NCI-H510A treated with DMSO at 0.1 percent for 48 hours (cell line): ENCODE measurements around the gene REXO2.
A peak's percentile ranks its signal among the peaks of the same experiment; 100 is the strongest.

ENCODE experiments used
- DNase-seq: peaks from one replicate; lab custom pipeline; 2025; lab: John Stamatoyannopoulos, UW

REXO2 gene

DNA sequence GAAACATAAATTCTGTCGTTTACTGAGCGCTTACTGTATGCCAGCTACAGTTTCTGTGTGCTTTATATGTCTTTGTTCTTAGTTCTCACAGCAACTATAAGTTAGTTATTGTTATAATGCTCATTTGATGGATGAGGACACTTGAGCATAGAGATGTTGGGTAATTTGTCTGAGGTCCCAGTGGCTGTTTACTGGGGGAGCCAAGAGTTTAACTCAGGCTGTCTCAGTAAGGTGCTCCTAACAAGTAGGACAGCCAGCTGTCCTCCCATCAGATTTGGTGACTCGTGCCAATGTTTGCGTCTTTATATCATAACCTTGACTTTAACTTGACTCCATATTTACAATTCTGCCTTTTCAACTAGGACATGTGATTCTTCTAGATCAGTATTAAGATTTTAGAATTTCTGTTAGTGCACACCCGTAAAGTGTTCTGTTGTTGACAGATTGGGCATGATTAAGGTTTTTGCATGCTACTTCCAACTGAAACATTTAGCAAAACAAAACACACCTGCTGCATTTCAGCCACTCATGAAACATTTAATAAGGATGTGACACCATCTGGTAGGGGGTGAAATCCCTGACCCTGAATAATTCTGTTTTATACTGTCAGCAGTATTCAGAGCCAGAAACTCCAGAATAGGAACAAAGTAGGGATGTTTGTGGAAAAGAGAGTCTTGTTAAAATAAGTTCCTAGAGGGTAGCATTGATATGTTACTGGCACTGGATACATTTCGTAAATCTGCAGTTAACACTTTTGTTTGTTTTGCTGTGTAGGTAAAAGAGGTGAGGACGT is 1.9 kb downstream of the REXO2 start:
- DNase-seq = peak; percentile 43

DNA sequence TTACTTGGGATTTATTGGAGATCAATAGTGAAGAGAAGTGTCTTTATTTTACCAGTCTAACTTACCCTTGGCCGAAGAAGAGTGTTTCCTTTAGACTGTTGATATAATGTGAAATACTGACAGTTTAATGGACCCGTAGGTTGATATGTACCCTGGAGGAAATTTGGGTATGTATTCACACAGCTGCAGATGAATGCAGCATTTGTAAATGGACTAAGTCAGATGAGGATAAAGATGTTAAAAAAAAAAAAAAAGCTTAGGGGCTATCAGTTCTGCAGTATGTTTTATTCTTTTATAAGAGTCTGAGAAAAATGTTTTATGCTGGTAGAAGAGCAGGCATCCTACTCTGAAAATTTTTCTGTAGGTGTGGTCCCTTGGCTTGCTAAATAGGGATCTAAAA is 2.7 kb downstream of the REXO2 start:
- no peak for DNase-seq

DNA sequence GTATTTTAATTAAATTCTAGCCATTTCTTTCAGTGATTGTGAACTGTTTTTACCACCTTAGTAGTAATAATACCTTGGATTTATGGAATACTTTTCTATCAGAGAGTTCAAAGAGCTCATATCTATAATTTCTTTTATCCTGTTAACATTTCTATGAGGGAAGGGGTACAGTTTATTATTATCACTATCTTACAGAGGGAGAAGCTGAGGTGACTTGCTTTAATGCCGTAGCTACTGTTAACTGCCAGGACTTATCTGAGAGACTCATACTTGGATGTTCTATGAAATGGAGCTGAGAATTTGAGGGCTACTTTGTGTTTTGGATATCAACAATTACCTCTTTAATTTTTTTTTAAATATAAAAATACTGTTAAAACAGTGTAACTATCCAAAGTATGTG is 3.3 kb downstream of the REXO2 start:
- no peak for DNase-seq

DNA sequence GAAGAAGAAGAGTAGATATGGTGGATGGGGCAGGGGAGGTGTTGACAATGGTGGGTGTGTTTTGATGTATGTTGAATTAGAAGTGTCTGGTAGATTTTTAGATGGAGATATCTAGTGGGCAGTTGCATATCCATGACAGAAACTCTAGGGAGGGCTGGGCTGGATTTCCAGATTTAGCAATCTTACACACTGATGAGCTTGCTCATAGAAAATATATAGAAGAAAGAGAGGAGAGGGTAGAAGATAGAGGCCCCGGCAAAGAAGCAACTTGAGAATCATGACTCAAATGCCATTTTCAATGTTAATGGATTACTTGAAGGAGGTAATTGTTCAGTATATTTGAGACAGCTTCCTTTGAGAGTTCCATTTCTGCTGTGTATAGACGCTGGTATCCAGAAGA is 8.2 kb downstream of the REXO2 start:
- no peak for DNase-seq

DNA sequence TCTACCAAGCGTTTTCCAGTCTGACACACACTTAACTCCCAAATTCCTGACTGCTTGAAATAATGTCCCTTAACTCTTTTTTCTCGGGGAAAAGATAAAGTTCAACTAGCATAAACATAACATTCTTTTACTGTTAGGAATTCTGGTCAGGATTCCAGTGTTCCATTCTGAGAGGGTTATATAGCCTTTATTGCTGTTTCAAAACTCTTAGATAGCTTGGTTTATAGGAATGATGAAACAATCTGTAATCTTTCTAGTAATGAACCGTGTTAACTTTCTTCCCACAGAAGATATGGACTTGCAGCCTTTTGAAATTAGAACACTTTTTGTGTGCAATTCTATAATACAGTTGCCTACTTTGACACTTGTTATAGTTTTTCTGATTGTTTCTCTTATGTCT is 8.6 kb downstream of the REXO2 start:
- no peak for DNase-seq

DNA sequence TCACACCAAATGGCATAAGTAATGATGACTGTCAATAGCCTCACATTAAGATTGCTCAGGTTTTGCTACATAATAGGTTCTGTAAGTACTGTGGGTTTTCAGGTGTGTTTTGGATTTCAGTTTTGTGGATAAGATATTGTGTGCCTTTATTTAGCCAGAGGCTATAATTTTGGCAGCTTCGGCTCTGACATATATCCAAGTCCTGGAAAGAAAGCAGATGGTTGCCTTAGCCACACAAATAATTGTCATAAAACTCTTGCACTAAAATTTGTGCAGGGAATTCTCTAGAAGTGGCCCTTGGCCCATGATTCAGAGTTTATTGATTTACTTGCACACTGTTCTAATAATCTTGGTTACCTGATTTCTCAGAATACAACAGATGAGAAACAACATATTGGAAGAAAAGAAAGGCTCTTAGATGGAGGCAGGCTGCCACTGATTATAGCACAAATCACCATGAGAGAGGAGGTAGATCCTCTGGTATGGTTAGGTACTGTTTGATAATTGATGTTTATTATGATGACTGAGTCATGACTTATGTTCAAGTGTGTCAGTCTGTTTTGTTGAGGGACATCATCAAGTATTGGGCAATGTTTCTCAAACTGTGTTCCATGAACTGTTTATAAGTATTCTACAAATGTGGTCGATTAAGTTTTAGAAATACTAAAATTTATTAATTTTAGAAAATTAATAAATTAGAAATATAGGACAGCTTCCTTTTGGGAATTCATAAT is 9.6 kb downstream of the REXO2 start:
- DNase-seq = no peak

DNA sequence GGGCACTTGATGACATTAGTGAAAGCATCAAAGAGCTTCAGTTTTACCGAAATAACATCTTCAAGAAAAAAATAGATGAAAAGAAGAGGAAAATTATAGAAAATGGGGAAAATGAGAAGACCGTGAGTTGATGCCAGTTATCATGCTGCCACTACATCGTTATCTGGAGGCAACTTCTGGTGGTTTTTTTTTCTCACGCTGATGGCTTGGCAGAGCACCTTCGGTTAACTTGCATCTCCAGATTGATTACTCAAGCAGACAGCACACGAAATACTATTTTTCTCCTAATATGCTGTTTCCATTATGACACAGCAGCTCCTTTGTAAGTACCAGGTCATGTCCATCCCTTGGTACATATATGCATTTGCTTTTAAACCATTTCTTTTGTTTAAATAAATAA is 10.6 kb downstream of the REXO2 start:
- no peak for DNase-seq

DNA sequence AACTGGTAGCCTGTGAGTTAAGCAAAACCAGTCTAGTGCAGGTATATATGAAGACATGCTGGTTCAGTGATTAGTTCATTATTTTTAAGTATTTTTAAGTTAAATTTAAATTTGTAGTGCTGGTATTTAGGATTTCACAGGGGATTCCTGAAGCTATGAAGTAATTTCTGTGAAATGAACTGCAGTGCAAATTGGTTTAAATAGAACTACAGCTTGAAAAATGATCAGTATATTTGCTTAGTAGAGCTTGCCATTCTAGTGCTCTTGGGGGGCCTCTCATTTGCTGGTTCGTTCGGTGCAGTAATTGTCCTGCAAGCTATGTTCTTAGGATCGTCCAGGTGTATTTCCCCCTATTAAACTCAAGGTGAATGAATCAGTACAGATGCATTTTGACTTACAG is 13.1 kb downstream of the REXO2 start:
- DNase-seq = no peak

DNA sequence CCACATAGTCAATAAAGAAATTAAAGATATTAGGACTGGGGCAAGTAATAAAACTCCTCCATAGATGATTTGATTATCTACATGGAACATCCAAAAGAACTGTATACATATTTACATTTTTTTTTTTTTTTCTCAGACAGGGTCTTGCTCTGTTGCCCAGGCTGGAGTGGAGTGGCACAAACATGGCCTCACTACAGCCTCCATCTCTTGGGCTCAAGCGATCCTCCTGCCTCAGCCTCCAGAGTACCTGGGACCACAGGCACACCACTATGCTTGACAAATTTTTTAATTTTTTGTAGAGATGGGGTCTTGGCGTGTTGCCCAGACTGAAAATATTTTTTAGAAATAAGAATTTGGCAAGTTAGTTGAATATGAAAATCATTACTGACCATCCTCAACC is 24.7 kb downstream of the REXO2 start:
- no peak for DNase-seq

DNA sequence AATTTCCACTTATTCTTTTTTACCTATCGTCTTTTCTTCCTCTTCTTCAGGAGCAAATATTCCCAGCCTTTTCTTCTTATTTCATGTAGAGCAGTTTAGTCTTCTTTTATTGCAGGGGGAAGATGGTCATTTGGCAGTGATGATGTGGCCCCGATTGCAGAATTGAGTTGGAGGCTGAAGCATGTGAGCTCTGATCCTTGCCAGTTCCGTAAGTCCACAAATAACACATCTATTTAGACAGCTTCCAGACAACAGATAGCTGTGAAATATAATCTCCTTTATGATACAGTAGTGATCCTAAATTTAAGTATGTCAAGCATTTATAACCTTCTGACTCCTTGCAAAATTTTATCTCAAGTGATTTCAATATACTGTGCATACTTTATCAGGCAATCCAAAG is 27.5 kb downstream of the REXO2 start:
- no peak for DNase-seq

DNA sequence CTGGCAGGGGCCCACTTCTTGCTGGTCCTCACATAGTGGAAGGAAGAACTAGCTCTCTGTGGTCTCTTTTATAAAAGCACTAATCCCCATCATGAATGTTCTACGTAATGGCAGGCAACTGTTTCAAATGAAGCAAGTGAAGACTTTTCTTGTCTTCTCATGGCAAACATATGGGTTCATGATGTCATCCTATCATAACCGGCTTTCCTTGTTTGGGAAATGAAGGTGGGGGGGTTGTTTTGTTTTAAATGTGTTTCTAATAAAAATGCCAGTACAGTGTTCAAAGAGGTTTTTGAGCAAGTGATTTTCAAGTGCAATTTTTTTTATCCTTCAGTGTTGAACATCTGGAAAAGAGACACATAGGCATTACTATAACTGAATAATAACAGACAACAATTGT is 33.4 kb downstream of the REXO2 start:
- no peak for DNase-seq

DNA sequence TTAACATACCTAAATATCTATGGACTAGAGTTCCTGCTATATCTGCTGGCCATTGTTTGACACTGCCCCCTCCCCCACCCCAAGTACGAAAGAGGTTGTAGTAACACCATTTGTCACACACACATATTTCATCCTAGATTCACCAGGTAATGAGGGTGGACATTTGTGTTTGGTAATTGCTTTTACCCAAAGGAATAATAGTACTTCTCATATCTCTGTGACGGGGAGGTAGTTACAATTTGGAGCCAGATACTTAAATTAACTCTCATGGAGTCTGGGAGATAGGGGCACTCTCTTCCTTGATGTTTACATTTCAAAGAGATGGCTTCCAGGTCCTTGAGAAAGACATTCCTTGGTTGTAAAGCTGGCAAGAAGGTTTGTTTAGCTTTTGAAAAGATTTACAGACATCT is 38.7 kb downstream of the REXO2 start:
- no peak for DNase-seq

DNA sequence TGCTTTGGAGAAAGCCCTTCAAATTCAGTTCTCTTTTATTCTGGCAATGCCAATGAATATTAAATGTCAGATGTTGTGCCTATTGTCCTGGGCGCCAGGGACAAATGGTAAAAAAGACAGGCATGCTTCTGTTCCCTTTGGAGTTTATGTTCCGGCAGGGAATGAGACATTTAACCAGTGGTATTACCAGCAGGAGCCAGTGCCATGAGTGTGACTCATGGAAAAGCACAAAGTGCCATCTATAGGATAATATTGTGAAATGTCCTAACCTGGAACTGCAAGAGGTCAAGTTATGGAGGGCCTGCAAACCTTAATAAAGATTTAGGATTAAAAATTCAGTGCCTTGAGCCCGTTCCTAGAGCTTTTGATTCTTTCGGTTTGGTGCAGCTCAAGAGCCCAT is 39.5 kb downstream of the REXO2 start:
- DNase-seq = no peak

DNA sequence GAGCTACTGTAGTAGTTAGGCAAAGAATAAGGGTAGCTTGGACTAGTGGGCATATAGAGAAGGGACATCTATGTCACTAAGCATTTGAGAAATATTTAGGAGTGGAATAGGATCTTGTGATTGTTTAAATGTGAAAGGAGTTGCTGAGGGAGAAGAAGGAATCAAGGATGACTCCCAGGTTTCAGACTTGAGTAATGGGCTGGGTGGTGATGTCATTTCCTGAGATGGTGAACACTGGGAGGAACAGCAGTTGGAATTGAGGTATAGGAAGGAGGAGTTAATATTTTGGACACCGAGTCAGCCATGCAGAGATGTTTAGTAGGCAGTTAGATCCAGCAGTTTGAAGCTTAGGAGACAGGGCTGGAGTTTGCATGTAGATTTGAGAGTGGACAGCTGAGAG is 40.1 kb downstream of the REXO2 start:
- DNase-seq = no peak

DNA sequence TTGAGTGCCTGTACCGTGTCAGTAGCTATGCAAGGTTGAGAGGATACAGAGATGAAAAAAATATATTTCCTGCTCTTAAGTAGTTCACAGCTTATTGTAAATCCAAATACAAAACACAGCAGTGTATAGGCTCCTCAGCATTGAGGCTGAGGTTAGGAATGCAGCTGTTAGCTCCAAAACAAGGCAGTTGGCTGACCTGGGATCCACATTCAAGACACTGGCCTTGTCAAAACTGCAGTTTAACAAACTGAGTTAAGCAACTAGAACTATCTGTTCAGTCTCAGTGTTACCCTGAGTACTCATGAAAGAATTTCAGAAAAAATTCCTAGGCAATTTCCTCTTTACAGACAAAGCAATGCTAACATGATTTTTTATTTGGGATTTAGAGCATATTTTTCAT is 42.8 kb downstream of the REXO2 start:
- no peak for DNase-seq

DNA sequence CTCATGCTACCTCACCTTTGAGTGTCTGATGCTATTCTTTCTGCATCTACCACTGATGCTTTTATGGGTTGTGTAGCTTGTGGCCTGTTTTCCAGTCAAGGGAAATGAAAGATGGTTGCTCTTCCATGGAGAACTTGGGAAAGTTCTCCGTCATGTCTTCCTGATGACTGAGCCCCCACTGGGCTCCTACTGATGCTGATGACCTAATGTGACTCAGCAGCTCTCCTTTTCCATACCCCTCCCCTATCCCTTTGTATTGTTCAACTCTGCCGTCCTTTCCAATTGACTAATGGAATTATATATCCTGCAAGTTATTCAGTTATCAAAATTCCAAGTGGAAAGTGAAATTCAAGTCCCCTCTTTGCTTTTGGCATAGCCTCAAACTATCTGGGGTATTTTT is 44.7 kb downstream of the REXO2 start:
- no peak for DNase-seq

DNA sequence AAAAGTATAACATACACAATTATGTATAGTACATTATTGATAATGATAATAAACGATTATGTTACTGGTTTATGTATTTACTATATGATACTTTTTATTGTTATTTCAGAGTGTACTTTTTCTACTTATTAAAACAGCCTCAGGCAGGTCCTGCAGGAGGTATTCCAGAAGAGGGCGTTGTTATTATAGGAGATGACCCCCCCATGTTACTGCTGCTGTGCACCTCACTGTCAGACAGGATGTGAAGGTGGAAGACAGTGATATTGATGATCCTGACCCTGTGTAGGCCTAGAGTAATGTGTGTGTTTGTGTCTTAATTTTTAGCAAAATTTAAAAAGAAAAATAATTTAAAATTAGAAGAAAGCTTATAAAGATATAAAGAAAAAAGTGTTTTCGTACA is 57.6 kb downstream of the REXO2 start:
- no peak for DNase-seq

DNA sequence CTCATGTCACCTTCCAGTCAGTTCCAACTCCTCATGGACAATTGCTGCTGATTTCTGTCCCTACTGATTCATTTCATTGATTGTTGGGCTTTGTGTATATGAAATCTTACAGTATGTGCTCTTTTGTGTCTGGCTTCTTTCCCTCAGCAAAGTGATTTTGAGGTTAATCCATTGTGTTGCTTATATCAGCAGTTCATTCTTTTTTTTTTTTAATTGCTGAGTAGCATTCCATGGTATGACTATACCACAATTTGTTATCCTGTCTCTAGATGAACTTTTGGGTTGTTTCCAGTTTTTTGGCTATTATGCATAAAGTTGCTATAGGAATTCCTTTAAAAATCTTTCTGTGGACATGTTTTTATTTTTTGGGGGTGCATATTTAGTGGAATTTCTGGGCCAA is 60.5 kb downstream of the REXO2 start:
- DNase-seq = no peak
